ENCODE data around the gene TP53TG3D.
"Not testable (repeated sequence)": the region's sequence is repeated elsewhere in the genome, so short reads cannot be mapped to it uniquely, and the experiment has no call there.

DNA sequence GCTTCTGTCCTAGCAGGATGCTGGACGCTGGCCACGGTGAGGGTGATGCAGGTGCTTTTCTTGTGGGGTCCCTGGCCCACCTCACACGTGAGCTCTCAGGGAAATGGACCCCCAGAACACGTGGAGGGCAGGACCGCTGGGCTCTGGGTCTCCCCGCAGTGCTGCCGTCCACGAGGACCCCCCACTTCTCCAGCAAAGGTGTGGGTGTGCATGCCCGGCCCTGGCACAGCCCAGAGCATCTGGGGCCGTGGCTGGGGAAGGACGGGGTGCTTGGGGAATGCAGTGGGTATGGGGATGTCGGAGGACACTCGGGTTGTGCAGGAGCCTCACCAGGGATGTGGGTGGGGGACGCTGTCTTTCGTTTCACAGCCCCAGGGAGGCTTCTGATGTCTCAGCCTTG, 34.7 kb downstream of the TP53TG3D start:
- TF ChIP-seq, protein P1, sequence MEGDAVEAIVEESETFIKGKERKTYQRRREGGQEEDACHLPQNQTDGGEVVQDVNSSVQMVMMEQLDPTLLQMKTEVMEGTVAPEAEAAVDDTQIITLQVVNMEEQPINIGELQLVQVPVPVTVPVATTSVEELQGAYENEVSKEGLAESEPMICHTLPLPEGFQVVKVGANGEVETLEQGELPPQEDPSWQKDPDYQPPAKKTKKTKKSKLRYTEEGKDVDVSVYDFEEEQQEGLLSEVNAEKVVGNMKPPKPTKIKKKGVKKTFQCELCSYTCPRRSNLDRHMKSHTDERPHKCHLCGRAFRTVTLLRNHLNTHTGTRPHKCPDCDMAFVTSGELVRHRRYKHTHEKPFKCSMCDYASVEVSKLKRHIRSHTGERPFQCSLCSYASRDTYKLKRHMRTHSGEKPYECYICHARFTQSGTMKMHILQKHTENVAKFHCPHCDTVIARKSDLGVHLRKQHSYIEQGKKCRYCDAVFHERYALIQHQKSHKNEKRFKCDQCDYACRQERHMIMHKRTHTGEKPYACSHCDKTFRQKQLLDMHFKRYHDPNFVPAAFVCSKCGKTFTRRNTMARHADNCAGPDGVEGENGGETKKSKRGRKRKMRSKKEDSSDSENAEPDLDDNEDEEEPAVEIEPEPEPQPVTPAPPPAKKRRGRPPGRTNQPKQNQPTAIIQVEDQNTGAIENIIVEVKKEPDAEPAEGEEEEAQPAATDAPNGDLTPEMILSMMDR (IDR thresholded peaks at IDR 0.05; ENCODE audit: insufficient read depth, low read length, poor library complexity, severe bottlenecking), result not testable (repeated sequence)
- TF ChIP-seq EZH2phosphoT487 (conservative IDR thresholded peaks at IDR 0.05; ENCODE audit: low read length), result not testable (repeated sequence)
